CD4-positive, alpha-beta T cell (primary cell): Measurements from ENCODE around the gene SPECC1. TPM values are rescaled to one million over a fixed set of nuclear protein-coding genes. Genes with fewer than 3 reads are reported as not detected.
"Not testable (repeated sequence)": the region's sequence is repeated elsewhere in the genome, so short reads cannot be mapped to it uniquely, and the experiment has no call there.

ENCODE experiments used
- ATAC-seq: fragments of 200-7000 bp; cut with Tn5 transposase; one replicate; pipeline ENCODE4 v1.10.0; 2022; ENCODE audit warnings: mild to moderate bottlenecking; ENCODE audit not compliant: poor library complexity
- CTCF ChIA-PET: fragments of 350-600 bp; sonication (Branson Sonifier 250); formaldehyde crosslinking; loops from one replicate; lab custom pipeline; 2021; ENCODE audit warnings: antibody characterized with exemption, inconsistent platforms; lab: Charles Lee
- POLR2A ChIA-PET: fragments of 350-600 bp; sonication (Branson Sonifier 250); formaldehyde crosslinking; loops from one replicate; lab custom pipeline; 2021; ENCODE audit warnings: antibody characterized with exemption, inconsistent platforms; lab: Charles Lee
- DNase-seq, 14 experiments: peaks; one replicate each; pipeline ENCODE4 v3.0.0-alpha.2; 2013 to 2020; ENCODE audit warnings: mixed read lengths in 2 of 14
- H3K27ac ChIP-seq, 2 donors: one replicate each; pipeline versions ENCODE4 v1.5.1 to v1.7.0; 2013; ENCODE audit warnings: low read length in 2 of 2, low read depth in 1 of 2, mild to moderate bottlenecking in 1 of 2
- H3K27me3 ChIP-seq, 2 experiments: 1 replicate in 1 of 2; 2 replicates in 1 of 2; pipeline versions ENCODE4 v1.6.1 to v1.7.0; 2013; ENCODE audit warnings: low read length in 2 of 2, control low read depth in 1 of 2, mild to moderate bottlenecking in 1 of 2, moderate library complexity in 1 of 2; ENCODE audit not compliant: insufficient read depth in 2 of 2, control insufficient read depth in 1 of 2
- H3K36me3 ChIP-seq: one replicate; pipeline ENCODE4 v1.6.1; 2013; ENCODE audit warnings: low read length, control low read depth; ENCODE audit not compliant: insufficient read depth
- H3K4me1 ChIP-seq: one replicate; pipeline ENCODE4 v1.6.1; 2013; ENCODE audit warnings: low read length, control low read depth; ENCODE audit not compliant: insufficient read depth
- H3K4me3 ChIP-seq: one replicate; pipeline ENCODE4 v1.5.1; 2013; ENCODE audit warnings: mild to moderate bottlenecking, low read length, moderate library complexity
- H3K9me3 ChIP-seq, 2 experiments: 1 replicate in 1 of 2; 2 replicates in 1 of 2; pipeline versions ENCODE4 v1.6.1 to v1.7.0; 2013; ENCODE audit warnings: low read length in 2 of 2, mild to moderate bottlenecking in 2 of 2, control low read depth in 1 of 2, moderate library complexity in 1 of 2; ENCODE audit not compliant: control insufficient read depth in 1 of 2, insufficient read depth in 1 of 2
- H3K27ac Mint-ChIP-seq: one replicate; pipeline ENCODE4 v1.8.0; 2020; ENCODE audit warnings: mixed read lengths
- H3K27me3 Mint-ChIP-seq: one replicate; pipeline ENCODE4 v1.8.0; 2021; ENCODE audit warnings: mixed read lengths
- H3K36me3 Mint-ChIP-seq: one replicate; pipeline ENCODE4 v1.8.0; 2021; ENCODE audit warnings: low read depth, mixed read lengths
- H3K4me1 Mint-ChIP-seq: one replicate; pipeline ENCODE4 v1.8.0; 2021; ENCODE audit warnings: low read depth, mixed read lengths
- H3K4me3 Mint-ChIP-seq: one replicate; pipeline ENCODE4 v1.8.0; 2020; ENCODE audit warnings: mild to moderate bottlenecking, mixed read lengths
- H3K9me3 Mint-ChIP-seq: one replicate; pipeline ENCODE4 v1.8.0; 2020; ENCODE audit warnings: mixed read lengths
- intact Hi-C, 2 experiments: fragments of 100-400 bp; cut with DNase I in 1 of 2; cut with micrococcal nuclease in 1 of 2; formaldehyde crosslinking; loops; one replicate each; pipeline versions ENCODE4 v1.15.1 to v1.9.0; 2023 to 2025; cut with DNase I, micrococcal nuclease
- total RNA-seq, 174 experiments: library from RNA in 2 of 174; stranded (reverse) in 2 of 174; gene quantifications; one replicate each; pipeline ENCODE4 v1.2.3 and lab custom pipeline; 2021 to 2026
- TF ChIP-seq, protein P1 (sequence below): fragments of 200-600 bp; IDR thresholded peaks from one replicate; pipeline ENCODE4 v1.8.0; 2022; ENCODE audit warnings: antibody characterized with exemption, mild to moderate bottlenecking

Gene SPECC1
- total RNA-seq, 2 experiments from 2014 or later, result 4.3 to 4.4 TPM

DNA sequence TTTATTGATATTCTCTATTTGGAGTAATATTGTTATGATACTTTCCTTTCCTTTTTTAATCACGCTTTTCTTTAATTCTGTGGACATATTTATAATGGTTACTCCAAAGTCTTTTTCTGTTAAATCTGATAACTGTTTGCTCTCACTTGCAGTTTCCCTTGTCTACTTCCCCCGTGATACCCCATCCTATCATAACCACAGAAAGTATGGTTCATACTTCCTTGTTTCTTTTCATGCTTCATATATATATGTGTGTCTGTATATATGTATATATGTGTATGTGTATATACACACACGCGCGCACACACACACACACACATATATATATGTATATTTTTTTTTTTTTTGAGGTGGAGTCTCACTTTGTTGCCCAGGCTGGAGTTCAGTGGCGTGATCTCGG lies 23.5 kb downstream of the SPECC1 start:
- TF ChIP-seq, protein P1, sequence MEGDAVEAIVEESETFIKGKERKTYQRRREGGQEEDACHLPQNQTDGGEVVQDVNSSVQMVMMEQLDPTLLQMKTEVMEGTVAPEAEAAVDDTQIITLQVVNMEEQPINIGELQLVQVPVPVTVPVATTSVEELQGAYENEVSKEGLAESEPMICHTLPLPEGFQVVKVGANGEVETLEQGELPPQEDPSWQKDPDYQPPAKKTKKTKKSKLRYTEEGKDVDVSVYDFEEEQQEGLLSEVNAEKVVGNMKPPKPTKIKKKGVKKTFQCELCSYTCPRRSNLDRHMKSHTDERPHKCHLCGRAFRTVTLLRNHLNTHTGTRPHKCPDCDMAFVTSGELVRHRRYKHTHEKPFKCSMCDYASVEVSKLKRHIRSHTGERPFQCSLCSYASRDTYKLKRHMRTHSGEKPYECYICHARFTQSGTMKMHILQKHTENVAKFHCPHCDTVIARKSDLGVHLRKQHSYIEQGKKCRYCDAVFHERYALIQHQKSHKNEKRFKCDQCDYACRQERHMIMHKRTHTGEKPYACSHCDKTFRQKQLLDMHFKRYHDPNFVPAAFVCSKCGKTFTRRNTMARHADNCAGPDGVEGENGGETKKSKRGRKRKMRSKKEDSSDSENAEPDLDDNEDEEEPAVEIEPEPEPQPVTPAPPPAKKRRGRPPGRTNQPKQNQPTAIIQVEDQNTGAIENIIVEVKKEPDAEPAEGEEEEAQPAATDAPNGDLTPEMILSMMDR, result no peak
- intact Hi-C loops, result no loop called here
- no peak overlapping the region for H3K27ac ChIP-seq
- ATAC-seq, result no peak
- no peak overlapping the region for H3K4me3 ChIP-seq
- no peaks in the 10 kb centered on the region for H3K9me3 Mint-ChIP-seq
- no peak overlapping the region for H3K27ac Mint-ChIP-seq
- ChIA-PET CTCF (no interaction called here), POLR2A (no interaction called here)
- no peaks in the 10 kb centered on the region for H3K9me3 ChIP-seq
- H3K4me1 ChIP-seq, result no peaks in the 10 kb centered on the region
- H3K36me3 Mint-ChIP-seq, result no peaks in the 10 kb centered on the region
- peaks cover 4% of the 10 kb centered on the region for H3K27me3 Mint-ChIP-seq
- H3K27me3 ChIP-seq, result no peaks in the 10 kb centered on the region
- no peaks in the 10 kb centered on the region for H3K4me1 Mint-ChIP-seq
- H3K4me3 Mint-ChIP-seq, result no peak overlapping the region
- DNase-seq, result no peak
- H3K36me3 ChIP-seq, result no peaks in the 10 kb centered on the region

DNA sequence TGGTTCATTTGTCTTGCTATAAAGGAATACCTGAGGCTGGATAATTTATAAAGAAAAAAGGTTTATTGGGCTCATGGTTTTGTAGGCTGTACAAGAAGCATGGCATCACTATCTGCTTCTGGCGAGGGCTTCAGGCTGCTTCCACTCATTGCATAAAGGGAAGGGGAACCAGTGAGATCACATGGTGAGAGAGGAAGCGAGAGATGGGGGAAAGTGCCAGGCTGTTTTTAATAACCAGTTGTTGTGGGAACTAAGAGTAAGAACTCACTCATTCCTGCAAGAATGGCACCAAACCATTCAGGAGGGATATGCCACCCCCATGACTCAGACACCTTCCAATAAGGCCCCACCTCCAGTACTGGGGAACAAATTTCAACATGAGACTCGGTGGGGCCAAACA lies 24.3 kb downstream of the SPECC1 start:
- Mint-ChIP-seq H3K4me1 (no peaks in the 10 kb centered on the region), H3K36me3 (no peaks in the 10 kb centered on the region), H3K27ac (no peak overlapping the region), H3K9me3 (no peaks in the 10 kb centered on the region), H3K4me3 (no peak overlapping the region), H3K27me3 (peaks cover 4% of the 10 kb centered on the region)
- Histone ChIP-seq H3K4me3 (no peak overlapping the region), H3K27ac (no peak overlapping the region), H3K4me1 (no peaks in the 10 kb centered on the region), H3K9me3 (no peaks in the 10 kb centered on the region), H3K36me3 (no peaks in the 10 kb centered on the region), H3K27me3 (no peaks in the 10 kb centered on the region)
- DNase-seq, result peak in 2 of 14 experiments; percentile 10 to 12
- intact Hi-C loops, result no loop called here
- no peak for ATAC-seq
- CTCF ChIA-PET, result no interaction called here
- TF ChIP-seq, protein P1, result no peak
- POLR2A ChIA-PET, result no interaction called here

DNA sequence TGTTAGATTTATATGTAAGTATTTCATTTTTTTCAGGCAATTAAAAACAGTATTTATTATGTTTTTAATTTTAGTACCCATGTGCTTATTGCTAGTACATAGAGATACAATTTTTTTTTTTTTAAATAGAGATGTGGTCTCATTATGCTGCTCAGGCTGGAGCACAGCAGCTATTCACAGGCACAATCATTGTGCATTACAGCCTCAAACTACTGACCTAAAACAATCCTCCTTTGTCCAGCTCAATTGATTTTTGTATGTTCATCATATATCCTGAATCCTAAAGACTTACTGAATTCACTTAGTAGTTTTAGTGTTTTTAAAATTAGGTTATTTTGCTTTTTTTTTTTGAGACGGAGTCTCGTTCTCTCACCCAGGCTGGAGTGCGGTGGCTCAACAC lies 26.3 kb downstream of the SPECC1 start:
- H3K4me1 ChIP-seq, result no peaks in the 10 kb centered on the region
- H3K27ac ChIP-seq, result no peak overlapping the region
- ChIA-PET CTCF (no interaction called here), POLR2A (no interaction called here)
- H3K36me3 Mint-ChIP-seq, result no peaks in the 10 kb centered on the region
- no peaks in the 10 kb centered on the region for H3K9me3 ChIP-seq
- DNase-seq (no peak), ATAC-seq (no peak)
- H3K4me3 Mint-ChIP-seq, result no peak overlapping the region
- H3K36me3 ChIP-seq, result no peaks in the 10 kb centered on the region
- no peaks in the 10 kb centered on the region for H3K9me3 Mint-ChIP-seq
- TF ChIP-seq, protein P1, result no peak
- H3K27me3 ChIP-seq, result no peaks in the 10 kb centered on the region
- H3K27me3 Mint-ChIP-seq, result peaks cover 8% of the 10 kb centered on the region
- H3K4me1 Mint-ChIP-seq, result no peaks in the 10 kb centered on the region
- H3K4me3 ChIP-seq, result no peak overlapping the region
- intact Hi-C loops, result no loop called here
- no peak overlapping the region for H3K27ac Mint-ChIP-seq

DNA sequence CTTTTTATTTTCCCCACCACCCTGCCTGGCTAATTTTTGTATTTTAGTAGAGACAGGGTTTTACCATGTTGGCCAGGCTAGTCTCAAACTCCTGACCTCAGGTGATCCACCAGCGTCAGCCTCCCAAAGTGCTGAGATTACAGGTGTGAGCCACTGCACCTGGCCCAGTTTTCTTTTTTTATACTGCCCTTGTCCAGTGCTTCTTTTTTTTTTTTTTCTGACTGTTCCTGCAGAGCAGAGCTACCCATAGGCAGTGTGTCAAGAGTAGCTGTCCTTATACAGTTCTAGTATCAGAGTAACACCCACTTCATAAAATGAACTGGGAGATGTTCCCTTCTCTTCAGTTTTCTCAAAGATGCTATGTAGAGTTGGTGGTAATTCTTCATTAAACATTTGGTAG lies 28.1 kb downstream of the SPECC1 start:
- H3K9me3 ChIP-seq, H3K9me3 Mint-ChIP-seq, H3K36me3 ChIP-seq, ATAC-seq, DNase-seq, H3K27ac ChIP-seq, H3K4me1 Mint-ChIP-seq, H3K36me3 Mint-ChIP-seq, intact Hi-C loops, H3K27me3 ChIP-seq, H3K27ac Mint-ChIP-seq, H3K4me3 ChIP-seq, CTCF ChIA-PET, H3K4me1 ChIP-seq, H3K4me3 Mint-ChIP-seq, POLR2A ChIA-PET: not testable (repeated sequence)
- H3K27me3 Mint-ChIP-seq, result peaks cover 12% of the 10 kb centered on the region
